Anterior cingulate cortex (tissue), 58 donors: ENCODE results near the gene FBLN1.

Experiments
- DNase-seq, 58 donors: peaks; one replicate each; lab custom pipeline; 2025; lab: John Stamatoyannopoulos, UW

FBLN1 gene

GRCh38 chr22:45647532-45648225, 145.0 kb downstream of the FBLN1 start:
- DNase-seq: peak in 6 of 58 donors; percentile 1 to 25 (median 13)

GRCh38 chr22:45648301-45649117, 145.8 kb downstream of the FBLN1 start:
- no peak for DNase-seq

GRCh38 chr22:45649809-45650208, 147.1 kb downstream of the FBLN1 start:
- no peak for DNase-seq

- no peak for DNase-seq
Observed at GRCh38 chr22:45650721-45651120, 148.0 kb downstream of the FBLN1 start.
